Stimulated activated CD8-positive, alpha-beta memory T cell treated with anti-CD3 and anti-CD28 coated beads, Interleukin-4, amount 100 ng/mL, for 48 hours (primary cell): ENCODE data around the gene SKAP1.

Experiments used
- DNase-seq: peaks from one replicate; pipeline ENCODE4 v3.0.0-alpha.2; 2020

SKAP1 gene

GRCh38 chr17:48131216-48131824, 298.7 kb downstream of the SKAP1 start:
- DNase-seq, result peak; percentile 62

GRCh38 chr17:48129981-48130380, 300.0 kb downstream of the SKAP1 start:
- DNase-seq, result no peak

- DNase-seq, result no peak
These were observed 301.6 kb downstream of the SKAP1 start for GRCh38 chr17:48128400-48128799.

GRCh38 chr17:48127371-48128051, 302.5 kb downstream of the SKAP1 start:
- DNase-seq, result no peak

- DNase-seq, result no peak
These were observed 303.5 kb downstream of the SKAP1 start for GRCh38 chr17:48126532-48126850.

- DNase-seq, result no peak
These were observed 304.0 kb downstream of the SKAP1 start for GRCh38 chr17:48125829-48126531.

GRCh38 chr17:48123776-48124388, 306.1 kb downstream of the SKAP1 start:
- DNase-seq, result no peak

GRCh38 chr17:48123111-48123510, 306.9 kb downstream of the SKAP1 start:
- DNase-seq, result no peak

GRCh38 chr17:48122665-48123045, 307.4 kb downstream of the SKAP1 start:
- no peak for DNase-seq

- no peak for DNase-seq
These were observed 307.9 kb downstream of the SKAP1 start for GRCh38 chr17:48121923-48122664.

GRCh38 chr17:48113201-48113676, 316.8 kb downstream of the SKAP1 start:
- DNase-seq, result no peak

GRCh38 chr17:48111937-48112241, 318.1 kb downstream of the SKAP1 start:
- DNase-seq, result no peak

GRCh38 chr17:48110761-48111160, 319.3 kb downstream of the SKAP1 start:
- DNase-seq, result no peak

GRCh38 chr17:48107137-48108055, 322.6 kb downstream of the SKAP1 start, which contains the start of gene SNX11:
SNX11 (plus strand) TSS chr17:48107766; CDS start chr17:48112044, 4,278 bp downstream.
- peak; percentile 95 for DNase-seq

- DNase-seq, result no peak
These were observed 323.2 kb downstream of the SKAP1 start for GRCh38 chr17:48106802-48107136.

GRCh38 chr17:48104440-48104839, 325.6 kb downstream of the SKAP1 start:
- no peak for DNase-seq

- DNase-seq, result no peak
These were observed 327.0 kb downstream of the SKAP1 start for GRCh38 chr17:48102798-48103715.

GRCh38 chr17:48102043-48102750, 327.8 kb downstream of the SKAP1 start:
- no peak for DNase-seq

GRCh38 chr17:48101012-48101720, 328.8 kb downstream of the SKAP1 start, which contains the start of gene CBX1:
CBX1 (minus strand) TSS chr17:48101478; CDS start chr17:48077004, 24,474 bp downstream.
- peak; percentile 95 for DNase-seq
